Gastroesophageal sphincter (tissue), 3 donors: Measurements from ENCODE around the gene PLK3.
"Not testable (repeated sequence)": the region's sequence is repeated elsewhere in the genome, so short reads cannot be mapped to it uniquely, and the experiment has no call there.

Experiments used
- CTCF ChIP-seq, 4 experiments: fragments of 200-600 bp in 2 of 4; fragments of 450-650 bp in 2 of 4; sonication (generic) in 1 of 4; IDR thresholded peaks; one replicate each; pipeline ENCODE4 v1.5.1; 2017 to 2019; ENCODE audit warnings: antibody characterized with exemption in 4 of 4, mild to moderate bottlenecking in 2 of 4, moderate library complexity in 2 of 4
- EP300 ChIP-seq: sonication (generic); formaldehyde crosslinking; IDR thresholded peaks from one replicate; pipeline ENCODE4 v1.6.1; 2017; ENCODE audit warnings: antibody characterized with exemption, mild to moderate bottlenecking
- POLR2A ChIP-seq, 2 donors: fragments of 450-650 bp; IDR thresholded peaks; one replicate each; pipeline ENCODE4 v1.6.1; 2017; ENCODE audit warnings: antibody characterized with exemption in 2 of 2, mild to moderate bottlenecking in 2 of 2, moderate library complexity in 1 of 2
- POLR2AphosphoS5 ChIP-seq: sonication (generic); formaldehyde crosslinking; IDR thresholded peaks from one replicate; pipeline ENCODE4 v1.6.1; 2017; ENCODE audit warnings: antibody characterized with exemption

GRCh38 chr1:44810762-44811105, 10.6 kb downstream of the PLK3 start:
- TF ChIP-seq CTCF (IDR thresholded peaks at IDR 0.05); EP300; POLR2A (IDR thresholded peaks at IDR 0.05); POLR2AphosphoS5: not testable (repeated sequence)
